ENCODE data around the gene SINHCAF. TPM values are rescaled to one million over a fixed set of nuclear protein-coding genes. Genes with fewer than 3 reads are reported as not detected.

Gene SINHCAF
- total and polyA plus RNA-seq, 2 experiments from 2014 or later: 581 to 686 TPM

DNA sequence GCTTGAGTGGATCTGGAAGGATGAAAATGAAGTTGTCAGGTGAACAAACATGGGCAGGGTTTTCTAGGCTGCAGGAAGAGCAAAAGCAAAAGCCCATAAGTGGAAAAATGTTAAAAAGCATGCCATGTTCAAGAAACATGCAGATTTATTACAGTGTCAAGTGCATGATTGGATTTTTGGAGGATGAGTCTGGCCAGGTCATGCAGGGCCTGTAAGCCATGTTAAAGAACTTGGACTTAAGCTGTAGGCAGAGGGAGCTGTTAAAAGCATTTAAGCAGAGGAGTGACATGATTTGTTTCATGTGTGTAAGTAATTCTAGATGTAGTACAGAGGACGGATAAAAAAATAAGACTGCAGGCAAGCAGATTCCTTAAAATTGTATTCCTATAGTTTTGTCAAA, 16.3 kb upstream of the SINHCAF start:
- Mint-ChIP-seq H3K36me3 (ENCODE audit: low read depth) (no peaks in the 10 kb centered on the region; the same call in 2 of the 3 replicates), H3K9me3 (no peaks in the 10 kb centered on the region; the same call in 2 of the 3 replicates), H3K4me3 (no peak overlapping the region), H3K27ac (no peak overlapping the region), H3K4me1 (peaks cover 31% of the 10 kb centered on the region), H3K27me3 (ENCODE audit: insufficient read depth, low read depth, poor library complexity) (peaks cover 6% of the 10 kb centered on the region)
- Histone ChIP-seq H3F3A (replicated peaks; ENCODE audit: low read depth) (peaks cover 4% of the 10 kb centered on the region; the same call in 1 of the 2 replicates), H3K4me2 (no peak overlapping the region), H3K27ac (ENCODE audit: low read depth) (peak overlapping the region; percentile 69; the same call in 1 of the 2 replicates), H2AFZ (peak overlapping the region; percentile 3; the same call in 1 of the 2 replicates), H3K79me2 (replicated peaks; ENCODE audit: insufficient read depth) (no peaks in the 10 kb centered on the region), H4K20me1 (replicated peaks; ENCODE audit: insufficient read depth) (no peaks in the 10 kb centered on the region), H3K27me3 (ENCODE audit: insufficient read depth) (no peaks in the 10 kb centered on the region), H3K9me2 (ENCODE audit: insufficient read depth) (no peaks in the 10 kb centered on the region), H3K36me3 (ENCODE audit: insufficient read depth) (no peaks in the 10 kb centered on the region), H3K4me3 (no peak overlapping the region), H3K4me1 (ENCODE audit: insufficient read depth) (peaks cover 37% of the 10 kb centered on the region)
- TF ChIP-seq EZH2phosphoT487 (IDR thresholded peaks at IDR 0.05; ENCODE audit: unreplicated experiment) (no peak), ZNF114 (CRISPR knock-in tag; IDR thresholded peaks at IDR 0.05) (no peak), NANOG (IDR thresholded peaks at IDR 0.05; ENCODE audit: borderline replicate concordance) (no peak), ZNF331 (CRISPR knock-in tag; IDR thresholded peaks at IDR 0.05; ENCODE audit: low read depth) (no peak), STAT1 (IDR thresholded peaks at IDR 0.05; ENCODE audit: unreplicated experiment) (no peak)
- TF ChIP-seq, protein P1, sequence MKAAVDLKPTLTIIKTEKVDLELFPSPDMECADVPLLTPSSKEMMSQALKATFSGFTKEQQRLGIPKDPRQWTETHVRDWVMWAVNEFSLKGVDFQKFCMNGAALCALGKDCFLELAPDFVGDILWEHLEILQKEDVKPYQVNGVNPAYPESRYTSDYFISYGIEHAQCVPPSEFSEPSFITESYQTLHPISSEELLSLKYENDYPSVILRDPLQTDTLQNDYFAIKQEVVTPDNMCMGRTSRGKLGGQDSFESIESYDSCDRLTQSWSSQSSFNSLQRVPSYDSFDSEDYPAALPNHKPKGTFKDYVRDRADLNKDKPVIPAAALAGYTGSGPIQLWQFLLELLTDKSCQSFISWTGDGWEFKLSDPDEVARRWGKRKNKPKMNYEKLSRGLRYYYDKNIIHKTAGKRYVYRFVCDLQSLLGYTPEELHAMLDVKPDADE (IDR thresholded peaks at IDR 0.05): no peak
- TF ChIP-seq, protein P2, sequence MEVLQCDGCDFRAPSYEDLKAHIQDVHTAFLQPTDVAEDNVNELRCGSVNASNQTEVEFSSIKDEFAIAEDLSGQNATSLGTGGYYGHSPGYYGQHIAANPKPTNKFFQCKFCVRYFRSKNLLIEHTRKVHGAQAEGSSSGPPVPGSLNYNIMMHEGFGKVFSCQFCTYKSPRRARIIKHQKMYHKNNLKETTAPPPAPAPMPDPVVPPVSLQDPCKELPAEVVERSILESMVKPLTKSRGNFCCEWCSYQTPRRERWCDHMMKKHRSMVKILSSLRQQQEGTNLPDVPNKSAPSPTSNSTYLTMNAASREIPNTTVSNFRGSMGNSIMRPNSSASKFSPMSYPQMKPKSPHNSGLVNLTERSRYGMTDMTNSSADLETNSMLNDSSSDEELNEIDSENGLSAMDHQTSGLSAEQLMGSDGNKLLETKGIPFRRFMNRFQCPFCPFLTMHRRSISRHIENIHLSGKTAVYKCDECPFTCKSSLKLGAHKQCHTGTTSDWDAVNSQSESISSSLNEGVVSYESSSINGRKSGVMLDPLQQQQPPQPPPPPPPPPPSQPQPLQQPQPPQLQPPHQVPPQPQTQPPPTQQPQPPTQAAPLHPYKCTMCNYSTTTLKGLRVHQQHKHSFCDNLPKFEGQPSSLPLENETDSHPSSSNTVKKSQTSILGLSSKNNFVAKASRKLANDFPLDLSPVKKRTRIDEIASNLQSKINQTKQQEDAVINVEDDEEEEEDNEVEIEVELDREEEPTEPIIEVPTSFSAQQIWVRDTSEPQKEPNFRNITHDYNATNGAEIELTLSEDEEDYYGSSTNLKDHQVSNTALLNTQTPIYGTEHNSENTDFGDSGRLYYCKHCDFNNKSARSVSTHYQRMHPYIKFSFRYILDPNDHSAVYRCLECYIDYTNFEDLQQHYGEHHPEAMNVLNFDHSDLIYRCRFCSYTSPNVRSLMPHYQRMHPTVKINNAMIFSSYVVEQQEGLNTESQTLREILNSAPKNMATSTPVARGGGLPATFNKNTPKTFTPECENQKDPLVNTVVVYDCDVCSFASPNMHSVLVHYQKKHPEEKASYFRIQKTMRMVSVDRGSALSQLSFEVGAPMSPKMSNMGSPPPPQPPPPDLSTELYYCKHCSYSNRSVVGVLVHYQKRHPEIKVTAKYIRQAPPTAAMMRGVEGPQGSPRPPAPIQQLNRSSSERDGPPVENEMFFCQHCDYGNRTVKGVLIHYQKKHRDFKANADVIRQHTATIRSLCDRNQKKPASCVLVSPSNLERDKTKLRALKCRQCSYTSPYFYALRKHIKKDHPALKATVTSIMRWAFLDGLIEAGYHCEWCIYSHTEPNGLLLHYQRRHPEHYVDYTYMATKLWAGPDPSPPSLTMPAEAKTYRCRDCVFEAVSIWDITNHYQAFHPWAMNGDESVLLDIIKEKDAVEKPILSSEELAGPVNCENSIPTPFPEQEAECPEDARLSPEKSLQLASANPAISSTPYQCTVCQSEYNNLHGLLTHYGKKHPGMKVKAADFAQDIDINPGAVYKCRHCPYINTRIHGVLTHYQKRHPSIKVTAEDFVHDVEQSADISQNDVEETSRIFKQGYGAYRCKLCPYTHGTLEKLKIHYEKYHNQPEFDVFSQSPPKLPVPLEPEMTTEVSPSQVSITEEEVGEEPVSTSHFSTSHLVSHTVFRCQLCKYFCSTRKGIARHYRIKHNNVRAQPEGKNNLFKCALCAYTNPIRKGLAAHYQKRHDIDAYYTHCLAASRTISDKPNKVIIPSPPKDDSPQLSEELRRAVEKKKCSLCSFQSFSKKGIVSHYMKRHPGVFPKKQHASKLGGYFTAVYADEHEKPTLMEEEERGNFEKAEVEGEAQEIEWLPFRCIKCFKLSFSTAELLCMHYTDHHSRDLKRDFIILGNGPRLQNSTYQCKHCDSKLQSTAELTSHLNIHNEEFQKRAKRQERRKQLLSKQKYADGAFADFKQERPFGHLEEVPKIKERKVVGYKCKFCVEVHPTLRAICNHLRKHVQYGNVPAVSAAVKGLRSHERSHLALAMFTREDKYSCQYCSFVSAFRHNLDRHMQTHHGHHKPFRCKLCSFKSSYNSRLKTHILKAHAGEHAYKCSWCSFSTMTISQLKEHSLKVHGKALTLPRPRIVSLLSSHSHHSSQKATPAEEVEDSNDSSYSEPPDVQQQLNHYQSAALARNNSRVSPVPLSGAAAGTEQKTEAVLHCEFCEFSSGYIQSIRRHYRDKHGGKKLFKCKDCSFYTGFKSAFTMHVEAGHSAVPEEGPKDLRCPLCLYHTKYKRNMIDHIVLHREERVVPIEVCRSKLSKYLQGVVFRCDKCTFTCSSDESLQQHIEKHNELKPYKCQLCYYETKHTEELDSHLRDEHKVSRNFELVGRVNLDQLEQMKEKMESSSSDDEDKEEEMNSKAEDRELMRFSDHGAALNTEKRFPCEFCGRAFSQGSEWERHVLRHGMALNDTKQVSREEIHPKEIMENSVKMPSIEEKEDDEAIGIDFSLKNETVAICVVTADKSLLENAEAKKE (CRISPR knock-in tag; IDR thresholded peaks at IDR 0.05): no peak
- DNase-seq (ENCODE audit: low spot score): no peak
- no peak for ATAC-seq
